ENCODE results near the gene LY6G6C.

DNA sequence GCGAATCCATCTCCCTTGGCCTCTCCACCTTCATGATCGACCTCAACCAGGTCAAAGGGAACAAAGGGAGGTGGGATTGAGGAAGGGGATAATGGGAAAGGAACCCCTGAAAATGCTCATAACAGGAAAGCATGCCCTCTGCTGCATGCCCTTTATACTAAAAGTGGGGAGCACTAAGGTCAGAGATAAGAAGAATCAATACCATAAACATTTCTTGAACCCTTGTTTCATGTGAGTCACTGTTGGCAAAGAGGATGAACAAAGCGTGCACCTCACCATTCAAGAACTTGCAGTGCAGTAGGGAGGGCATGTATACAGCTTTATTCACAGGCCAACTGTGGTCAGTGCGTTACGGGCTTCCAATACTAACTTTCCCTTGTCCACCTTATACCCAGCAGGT lies 39.2 kb upstream of the LY6G6C start:
- TF ChIP-seq, protein P1, sequence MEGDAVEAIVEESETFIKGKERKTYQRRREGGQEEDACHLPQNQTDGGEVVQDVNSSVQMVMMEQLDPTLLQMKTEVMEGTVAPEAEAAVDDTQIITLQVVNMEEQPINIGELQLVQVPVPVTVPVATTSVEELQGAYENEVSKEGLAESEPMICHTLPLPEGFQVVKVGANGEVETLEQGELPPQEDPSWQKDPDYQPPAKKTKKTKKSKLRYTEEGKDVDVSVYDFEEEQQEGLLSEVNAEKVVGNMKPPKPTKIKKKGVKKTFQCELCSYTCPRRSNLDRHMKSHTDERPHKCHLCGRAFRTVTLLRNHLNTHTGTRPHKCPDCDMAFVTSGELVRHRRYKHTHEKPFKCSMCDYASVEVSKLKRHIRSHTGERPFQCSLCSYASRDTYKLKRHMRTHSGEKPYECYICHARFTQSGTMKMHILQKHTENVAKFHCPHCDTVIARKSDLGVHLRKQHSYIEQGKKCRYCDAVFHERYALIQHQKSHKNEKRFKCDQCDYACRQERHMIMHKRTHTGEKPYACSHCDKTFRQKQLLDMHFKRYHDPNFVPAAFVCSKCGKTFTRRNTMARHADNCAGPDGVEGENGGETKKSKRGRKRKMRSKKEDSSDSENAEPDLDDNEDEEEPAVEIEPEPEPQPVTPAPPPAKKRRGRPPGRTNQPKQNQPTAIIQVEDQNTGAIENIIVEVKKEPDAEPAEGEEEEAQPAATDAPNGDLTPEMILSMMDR (CRISPR knock-in tag; IDR thresholded peaks at IDR 0.05), result no peak; the same call in 1 of the 2 replicates
- TF ChIP-seq ZNF768 (CRISPR knock-in tag; IDR thresholded peaks at IDR 0.05) (no peak), ZFX (CRISPR knock-in tag; IDR thresholded peaks at IDR 0.05; ENCODE audit: low read depth) (no peak), MZF1 (CRISPR knock-in tag; IDR thresholded peaks at IDR 0.05; ENCODE audit: borderline replicate concordance) (no peak), ZNF891 (CRISPR knock-in tag; IDR thresholded peaks at IDR 0.05) (no peak), NCOA1 (CRISPR knock-in tag; IDR thresholded peaks at IDR 0.05) (no peak), RAD21 (CRISPR knock-in tag; IDR thresholded peaks at IDR 0.05) (no peak), CEBPB (IDR thresholded peaks at IDR 0.05; ENCODE audit: borderline replicate concordance, low read depth, low read length) (no peak), POLR2A (IDR thresholded peaks at IDR 0.05; ENCODE audit: insufficient read depth in 1 of 2, low read depth in 2 of 2, low read length in 2 of 2) (no peak), RBFOX2 (IDR thresholded peaks at IDR 0.05; ENCODE audit: low read depth, low read length) (no peak), ZNF484 (CRISPR knock-in tag; IDR thresholded peaks at IDR 0.05; ENCODE audit: borderline replicate concordance, low read depth) (no peak), SMC3 (IDR thresholded peaks at IDR 0.05; ENCODE audit: low read length) (no peak; the same call in 1 of the 2 replicates)
- TF ChIP-seq, protein P2, sequence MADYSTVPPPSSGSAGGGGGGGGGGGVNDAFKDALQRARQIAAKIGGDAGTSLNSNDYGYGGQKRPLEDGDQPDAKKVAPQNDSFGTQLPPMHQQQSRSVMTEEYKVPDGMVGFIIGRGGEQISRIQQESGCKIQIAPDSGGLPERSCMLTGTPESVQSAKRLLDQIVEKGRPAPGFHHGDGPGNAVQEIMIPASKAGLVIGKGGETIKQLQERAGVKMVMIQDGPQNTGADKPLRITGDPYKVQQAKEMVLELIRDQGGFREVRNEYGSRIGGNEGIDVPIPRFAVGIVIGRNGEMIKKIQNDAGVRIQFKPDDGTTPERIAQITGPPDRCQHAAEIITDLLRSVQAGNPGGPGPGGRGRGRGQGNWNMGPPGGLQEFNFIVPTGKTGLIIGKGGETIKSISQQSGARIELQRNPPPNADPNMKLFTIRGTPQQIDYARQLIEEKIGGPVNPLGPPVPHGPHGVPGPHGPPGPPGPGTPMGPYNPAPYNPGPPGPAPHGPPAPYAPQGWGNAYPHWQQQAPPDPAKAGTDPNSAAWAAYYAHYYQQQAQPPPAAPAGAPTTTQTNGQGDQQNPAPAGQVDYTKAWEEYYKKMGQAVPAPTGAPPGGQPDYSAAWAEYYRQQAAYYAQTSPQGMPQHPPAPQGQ (CRISPR knock-in tag; IDR thresholded peaks at IDR 0.05; ENCODE audit: borderline replicate concordance), result no peak
- TF ChIP-seq, protein P3, sequence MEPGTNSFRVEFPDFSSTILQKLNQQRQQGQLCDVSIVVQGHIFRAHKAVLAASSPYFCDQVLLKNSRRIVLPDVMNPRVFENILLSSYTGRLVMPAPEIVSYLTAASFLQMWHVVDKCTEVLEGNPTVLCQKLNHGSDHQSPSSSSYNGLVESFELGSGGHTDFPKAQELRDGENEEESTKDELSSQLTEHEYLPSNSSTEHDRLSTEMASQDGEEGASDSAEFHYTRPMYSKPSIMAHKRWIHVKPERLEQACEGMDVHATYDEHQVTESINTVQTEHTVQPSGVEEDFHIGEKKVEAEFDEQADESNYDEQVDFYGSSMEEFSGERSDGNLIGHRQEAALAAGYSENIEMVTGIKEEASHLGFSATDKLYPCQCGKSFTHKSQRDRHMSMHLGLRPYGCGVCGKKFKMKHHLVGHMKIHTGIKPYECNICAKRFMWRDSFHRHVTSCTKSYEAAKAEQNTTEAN (CRISPR knock-in tag; conservative IDR thresholded peaks at IDR 0.05), result no peak

Data from HepG2 (cell line).